HG02938 (cell line): ENCODE results near the gene ABHD17B.
A peak's percentile ranks its signal among the peaks of the same experiment; 100 is the strongest.
"Not testable (repeated sequence)": the region's sequence is repeated elsewhere in the genome, so short reads cannot be mapped to it uniquely, and the experiment has no call there.

Experiments
- ATAC-seq: cut with Tn5 transposase; IDR thresholded peaks from one replicate; pipeline ENCODE4 v1.9.1; 2021; ENCODE audit warnings: mild to moderate bottlenecking, moderate library complexity; ENCODE audit not compliant: unreplicated experiment

Gene ABHD17B

GRCh38 chr9:71916834-71917534 is 6.0 kb upstream of the ABHD17B start:
- peak; percentile 77 for ATAC-seq

- ATAC-seq = no peak
Measured at GRCh38 chr9:71915495-71915894, 4.5 kb upstream of the ABHD17B start.

- ATAC-seq = no peak
Measured at GRCh38 chr9:71911908-71912335, 929 bp upstream of the ABHD17B start.

GRCh38 chr9:71910650-71911060 is 338 bp downstream of the ABHD17B start:
- peak; percentile 17 for ATAC-seq

- ATAC-seq = no peak
Measured at GRCh38 chr9:71909887-71910649, 925 bp downstream of the ABHD17B start.

GRCh38 chr9:71908825-71909224 is 2.2 kb downstream of the ABHD17B start:
- ATAC-seq = no peak

- ATAC-seq = no peak
Measured at GRCh38 chr9:71904076-71904475, 6.9 kb downstream of the ABHD17B start.

GRCh38 chr9:71901695-71902597 is 9.0 kb downstream of the ABHD17B start:
- no peak for ATAC-seq

GRCh38 chr9:71898756-71899155 is 12.2 kb downstream of the ABHD17B start:
- ATAC-seq = not testable (repeated sequence)

GRCh38 chr9:71897577-71897976 is 13.4 kb downstream of the ABHD17B start:
- peak; percentile 51 for ATAC-seq

GRCh38 chr9:71896761-71897160 is 14.2 kb downstream of the ABHD17B start:
- ATAC-seq = no peak

- ATAC-seq = no peak
Measured at GRCh38 chr9:71895955-71896354, 15.0 kb downstream of the ABHD17B start.

- ATAC-seq = peak; percentile 40
Measured at GRCh38 chr9:71895117-71895516, 15.9 kb downstream of the ABHD17B start.

GRCh38 chr9:71891557-71892189 is 19.3 kb downstream of the ABHD17B start:
- no peak for ATAC-seq

GRCh38 chr9:71890042-71890679 is 20.8 kb downstream of the ABHD17B start:
- ATAC-seq = no peak

- ATAC-seq = no peak
Measured at GRCh38 chr9:71887362-71887761, 23.6 kb downstream of the ABHD17B start.

- ATAC-seq = no peak
Measured at GRCh38 chr9:71886541-71886940, 24.5 kb downstream of the ABHD17B start.

GRCh38 chr9:71886015-71886414 is 25.0 kb downstream of the ABHD17B start:
- no peak for ATAC-seq

GRCh38 chr9:71885467-71885866 is 25.5 kb downstream of the ABHD17B start:
- ATAC-seq = no peak

GRCh38 chr9:71884005-71884404 is 27.0 kb downstream of the ABHD17B start:
- ATAC-seq = no peak
